Measurements from ENCODE around the gene WDR48.

- TF ChIP-seq CTCF (conservative IDR thresholded peaks at IDR 0.05; ENCODE audit: low read depth, low read length): no peak
- no peak for TF ChIP-seq EZH2 (IDR thresholded peaks at IDR 0.05; ENCODE audit: borderline replicate concordance, low read depth, low read length, poor library complexity, severe bottlenecking)
Observed at GRCh38 chr3:39127908-39128304, 76.1 kb downstream of the WDR48 start.
